ENCODE measurements around the gene USP35.

- TF ChIP-seq EZH2 (IDR thresholded peaks at IDR 0.05; ENCODE audit: insufficient read depth, poor library complexity, severe bottlenecking): no peak
- TF ChIP-seq EZH2phosphoT487 (IDR thresholded peaks at IDR 0.05; ENCODE audit: insufficient read depth, low read depth): no peak
Measured at GRCh38 chr11:78230161-78230877, 41.6 kb downstream of the USP35 start.
